H54 (cell line): ENCODE data around the gene DDX18.
"Not testable (repeated sequence)": the region's sequence is repeated elsewhere in the genome, so short reads cannot be mapped to it uniquely, and the experiment has no call there.

ENCODE experiments used
- DNase-seq: peaks from one replicate; pipeline ENCODE4 v3.0.0; 2011; ENCODE audit warnings: low spot score, mixed read lengths; ENCODE audit not compliant: insufficient read length
- FAIRE-seq: peaks from 3 replicates; lab custom pipeline; 2011; peaks lifted over from hg19 to GRCh38; lab: Jason Lieb, UNC
- POLR2A ChIP-seq: IDR thresholded peaks from 2 replicates; pipeline ENCODE4 v1.6.1; 2011; ENCODE audit warnings: low read depth, mild to moderate bottlenecking, low read length

DDX18 gene

DNA sequence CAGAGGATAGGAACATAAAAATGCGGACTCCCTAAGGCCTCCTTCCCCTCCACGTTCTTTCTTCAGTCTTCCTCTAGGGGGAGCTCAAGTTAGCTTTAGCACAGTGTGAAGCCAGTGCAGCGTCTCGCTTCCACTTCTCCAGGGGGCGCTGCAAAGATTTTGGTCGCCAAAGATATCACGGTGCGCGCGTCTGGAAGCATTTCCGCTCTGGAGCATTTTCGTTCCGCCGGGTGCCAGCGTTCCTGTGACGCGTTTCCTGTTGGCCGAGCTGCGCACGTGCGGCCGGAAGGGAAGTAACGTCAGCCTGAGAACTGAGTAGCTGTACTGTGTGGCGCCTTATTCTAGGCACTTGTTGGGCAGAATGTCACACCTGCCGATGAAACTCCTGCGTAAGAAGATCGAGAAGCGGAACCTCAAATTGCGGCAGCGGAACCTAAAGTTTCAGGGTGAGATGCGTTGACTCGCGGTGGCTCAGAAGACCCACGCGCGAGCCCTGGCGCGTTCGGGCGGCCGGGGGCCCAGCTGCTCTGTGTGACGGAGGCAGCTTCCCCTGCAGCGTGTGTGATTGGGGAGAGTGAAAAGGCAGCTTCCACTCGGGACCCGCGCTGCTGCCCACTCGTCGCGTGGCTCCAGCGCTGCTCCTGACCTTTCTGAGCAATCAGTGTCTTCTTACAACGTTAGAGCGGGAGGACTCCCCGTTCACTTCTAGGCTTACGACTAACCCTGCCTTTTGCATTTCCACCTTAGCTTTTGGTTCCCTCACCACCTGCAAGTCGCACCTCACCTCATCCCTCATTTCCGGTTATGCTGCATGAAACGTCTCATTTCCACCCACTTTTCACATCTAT lies at the start of gene DDX18:
Gene DDX18, plus strand, starts transcription at position 275 of the 848 bp plus-strand sequence. Its CDS starts 87 bp downstream, at position 362.
- TF ChIP-seq POLR2A = peak; percentile 77
- peak; percentile 98 for FAIRE-seq
- peak; percentile 68 for DNase-seq

DNA sequence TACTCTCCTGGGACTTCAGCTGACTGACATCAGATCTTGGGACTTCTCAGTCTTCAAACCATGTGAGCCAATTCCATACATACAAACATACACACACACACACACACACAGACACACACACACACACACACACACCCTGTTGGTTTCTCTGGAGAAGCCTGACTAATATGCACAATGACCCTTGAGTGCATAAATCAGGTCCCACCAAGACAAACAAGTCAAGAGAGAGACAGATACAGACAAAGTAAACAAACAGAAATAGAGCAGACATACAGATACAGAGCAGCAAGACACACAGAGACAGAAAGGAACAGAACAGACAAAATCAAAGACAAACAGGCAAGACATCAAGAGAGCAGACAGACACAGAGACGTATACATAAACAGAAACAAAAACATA lies 43.8 kb upstream of the DDX18 start:
- DNase-seq (no peak), FAIRE-seq (no peak)
- TF ChIP-seq POLR2A = no peak

DNA sequence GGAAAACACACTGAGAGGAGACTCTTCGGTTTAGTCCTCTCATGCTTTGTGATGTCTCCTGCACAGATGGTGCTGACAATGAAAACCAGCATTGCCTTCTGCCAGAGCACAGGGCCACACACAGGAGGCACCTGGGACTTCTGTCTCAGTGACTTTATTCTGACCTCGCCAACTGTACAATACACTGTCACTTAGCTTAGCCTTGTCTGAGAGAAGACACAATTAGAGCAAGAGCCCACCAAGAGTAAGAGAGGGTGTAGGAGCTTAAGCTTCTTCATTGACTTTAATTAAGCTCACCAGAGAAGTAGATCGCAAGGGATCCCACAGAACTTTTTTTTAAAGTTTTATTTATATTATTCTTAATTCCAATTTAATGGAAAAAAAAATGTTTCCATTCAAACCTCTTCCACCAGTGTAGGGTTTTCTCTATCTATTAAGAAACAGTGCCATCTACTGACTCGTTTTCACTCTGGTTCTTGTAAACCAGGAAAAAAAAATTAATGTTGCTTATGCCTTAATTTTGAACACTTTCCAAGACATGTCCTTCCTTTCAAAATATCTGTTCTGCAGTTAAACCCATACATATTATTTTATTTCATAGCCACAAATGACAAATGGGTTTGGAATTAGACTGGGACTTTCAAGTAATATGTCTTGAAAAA lies 42.4 kb upstream of the DDX18 start:
- TF ChIP-seq POLR2A = no peak
- DNase-seq (no peak), FAIRE-seq (no peak)

DNA sequence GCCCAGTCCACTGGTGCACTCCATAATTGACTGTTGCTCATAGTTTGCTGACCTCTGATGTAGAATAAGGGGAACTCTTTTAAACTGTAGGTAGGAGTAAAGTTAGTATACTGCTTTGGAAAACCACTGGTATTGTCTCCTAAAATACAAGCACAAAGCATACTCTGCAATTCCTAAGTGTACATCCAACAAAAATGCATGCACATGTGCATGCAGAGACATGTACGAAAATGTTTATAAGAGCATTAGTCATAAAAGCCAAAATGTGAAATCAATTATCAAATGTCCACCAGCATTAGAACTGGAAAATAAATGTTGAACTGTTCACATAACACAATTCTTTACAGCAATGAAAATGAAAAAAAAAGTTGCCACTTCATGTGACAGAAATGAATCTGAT lies 39.8 kb upstream of the DDX18 start:
- DNase-seq = no peak

DNA sequence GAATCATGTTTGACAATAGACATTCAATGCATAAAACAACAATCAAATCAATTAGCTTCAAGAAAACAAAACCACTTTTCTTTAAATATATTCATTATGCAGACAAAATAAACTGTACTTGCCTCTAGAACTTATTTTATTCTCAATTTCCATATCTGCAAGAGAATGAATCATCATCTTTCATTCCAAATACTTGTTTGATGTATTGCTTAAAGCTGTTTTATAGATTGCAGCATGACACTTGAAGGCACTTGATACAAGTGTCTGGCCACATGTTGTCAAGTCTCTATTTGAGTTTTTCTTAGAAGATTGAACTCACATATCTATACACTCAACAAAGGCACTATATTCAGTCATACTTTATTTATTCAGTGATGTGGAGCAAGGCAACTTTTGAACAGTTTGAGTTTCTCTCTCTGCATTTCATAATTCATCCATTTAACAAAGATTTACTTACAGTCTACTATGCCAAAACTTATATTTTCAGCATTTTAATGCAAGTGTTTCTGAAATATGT lies 38.7 kb upstream of the DDX18 start:
- no peak for TF ChIP-seq POLR2A
- DNase-seq (no peak), FAIRE-seq (no peak)

More for the DNA sequence above, 39.8 kb upstream of the DDX18 start:
- TF ChIP-seq POLR2A = no peak
- no peak for FAIRE-seq

DNA sequence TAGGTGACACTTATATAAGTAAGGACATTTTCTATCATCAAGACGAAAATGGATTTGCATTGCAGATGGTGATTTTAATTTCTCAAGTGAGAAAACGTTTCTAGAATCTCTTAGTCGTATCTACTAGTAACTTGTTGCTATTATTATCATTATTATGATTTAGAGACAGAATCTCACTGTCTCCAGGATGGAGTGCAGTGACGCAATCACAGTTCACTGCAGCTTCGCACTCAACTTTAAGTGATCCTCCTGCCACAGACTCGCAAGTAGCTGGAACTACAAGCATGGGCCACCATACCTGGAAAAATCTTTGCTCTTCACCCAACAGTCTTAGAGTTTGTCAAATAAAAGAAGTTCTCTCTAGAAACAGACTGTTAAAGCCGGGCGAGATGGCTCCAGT lies 37.6 kb upstream of the DDX18 start:
- DNase-seq (no peak), FAIRE-seq (no peak)
- TF ChIP-seq POLR2A = no peak

DNA sequence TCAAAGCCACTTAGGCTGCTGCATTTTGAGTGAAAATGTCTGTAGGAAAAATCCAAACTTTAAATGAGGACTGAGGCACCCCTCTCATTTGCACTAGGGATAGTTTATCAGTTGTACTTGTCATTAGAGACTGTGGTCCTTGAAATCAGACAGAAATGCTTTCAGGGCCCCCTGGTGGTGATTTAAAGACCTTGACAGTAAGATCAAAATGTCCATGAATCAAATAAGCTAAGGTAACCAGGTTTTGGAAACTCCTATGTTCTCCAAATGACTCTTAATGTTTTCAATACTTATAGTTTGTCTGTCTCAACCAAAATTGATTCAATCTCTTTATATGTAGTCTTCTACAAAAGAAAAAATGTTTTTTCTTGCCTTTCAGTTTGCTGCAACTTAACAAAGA lies 28.8 kb upstream of the DDX18 start:
- TF ChIP-seq POLR2A = no peak
- no peak for FAIRE-seq
- no peak for DNase-seq

DNA sequence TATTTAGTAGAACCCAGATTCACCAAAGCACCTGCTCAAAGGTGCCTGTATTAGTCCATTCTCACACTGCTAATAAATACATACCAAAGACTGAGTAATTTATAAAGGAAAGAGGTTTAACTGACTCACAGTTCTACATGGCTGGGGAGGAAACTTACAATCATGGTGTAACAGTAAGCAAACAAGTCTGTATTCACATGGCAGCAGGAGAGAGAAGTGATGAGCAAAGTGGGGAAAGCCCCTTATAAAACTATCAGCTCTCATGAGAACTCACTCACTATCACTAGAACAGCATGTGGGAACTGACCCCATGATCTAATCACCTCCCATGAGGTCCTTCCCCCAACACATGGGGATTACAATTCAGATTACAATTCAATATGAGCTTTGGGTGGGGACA lies 28.0 kb upstream of the DDX18 start:
- no peak for FAIRE-seq
- TF ChIP-seq POLR2A = no peak
- no peak for DNase-seq

DNA sequence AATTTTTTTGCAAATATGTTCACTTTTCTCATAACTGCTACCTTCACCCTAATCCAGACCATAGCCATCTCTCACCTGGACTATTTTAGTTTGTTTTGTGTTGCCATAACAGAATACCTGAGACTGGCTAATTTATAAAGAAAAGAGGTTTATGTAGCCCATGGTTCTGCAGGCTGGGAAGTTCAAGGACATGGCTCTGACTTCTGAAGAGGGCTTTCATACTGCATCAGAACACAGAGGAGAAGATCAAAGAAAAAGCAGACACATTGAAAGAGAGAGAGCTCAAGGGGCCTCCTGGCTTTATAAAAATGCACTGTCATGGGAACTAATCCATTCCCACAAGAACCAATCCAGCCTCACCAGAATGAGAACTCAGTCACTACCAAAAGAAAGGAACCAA lies 25.0 kb upstream of the DDX18 start:
- DNase-seq (no peak), FAIRE-seq (no peak)
- no peak for TF ChIP-seq POLR2A

DNA sequence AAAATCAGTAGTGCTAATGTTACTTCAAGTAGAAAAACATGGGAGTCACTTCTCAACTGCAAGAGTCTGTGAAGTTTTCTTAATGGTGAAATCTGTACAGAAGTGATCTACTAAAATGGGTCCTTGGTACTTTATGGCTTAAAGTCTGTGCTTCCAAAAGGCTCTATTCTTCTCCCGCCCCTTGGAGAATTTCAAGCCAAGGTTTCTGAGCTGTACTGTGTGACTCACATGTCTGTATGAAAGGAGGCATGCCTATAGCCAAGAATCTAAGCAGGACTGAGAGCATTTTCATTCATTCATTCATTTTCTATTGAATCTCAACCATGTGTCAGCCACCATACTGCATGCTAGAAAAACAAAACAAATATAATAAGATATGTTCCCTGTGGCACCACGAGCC lies 19.8 kb upstream of the DDX18 start:
- FAIRE-seq (no peak), DNase-seq (no peak)
- TF ChIP-seq POLR2A = no peak

DNA sequence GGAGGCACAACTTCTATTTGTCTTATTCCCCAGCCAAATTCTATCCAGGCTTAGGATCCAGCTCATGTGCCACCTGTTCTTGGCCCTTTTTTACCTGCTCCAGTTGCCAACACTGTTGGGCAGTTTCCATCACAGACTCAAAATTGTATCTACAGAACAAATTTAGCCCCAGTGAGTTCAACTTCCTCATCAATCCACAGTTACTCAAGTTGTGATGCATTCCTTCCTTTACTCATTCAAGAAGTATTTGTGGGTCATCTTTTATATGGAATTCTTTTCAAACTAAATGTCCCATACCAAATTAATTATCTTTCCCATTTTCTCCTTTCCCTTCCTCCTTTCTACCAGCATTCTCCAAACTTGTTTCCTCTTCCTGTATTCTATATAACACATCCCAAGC lies 12.7 kb upstream of the DDX18 start:
- DNase-seq (no peak), FAIRE-seq (no peak)
- no peak for TF ChIP-seq POLR2A

DNA sequence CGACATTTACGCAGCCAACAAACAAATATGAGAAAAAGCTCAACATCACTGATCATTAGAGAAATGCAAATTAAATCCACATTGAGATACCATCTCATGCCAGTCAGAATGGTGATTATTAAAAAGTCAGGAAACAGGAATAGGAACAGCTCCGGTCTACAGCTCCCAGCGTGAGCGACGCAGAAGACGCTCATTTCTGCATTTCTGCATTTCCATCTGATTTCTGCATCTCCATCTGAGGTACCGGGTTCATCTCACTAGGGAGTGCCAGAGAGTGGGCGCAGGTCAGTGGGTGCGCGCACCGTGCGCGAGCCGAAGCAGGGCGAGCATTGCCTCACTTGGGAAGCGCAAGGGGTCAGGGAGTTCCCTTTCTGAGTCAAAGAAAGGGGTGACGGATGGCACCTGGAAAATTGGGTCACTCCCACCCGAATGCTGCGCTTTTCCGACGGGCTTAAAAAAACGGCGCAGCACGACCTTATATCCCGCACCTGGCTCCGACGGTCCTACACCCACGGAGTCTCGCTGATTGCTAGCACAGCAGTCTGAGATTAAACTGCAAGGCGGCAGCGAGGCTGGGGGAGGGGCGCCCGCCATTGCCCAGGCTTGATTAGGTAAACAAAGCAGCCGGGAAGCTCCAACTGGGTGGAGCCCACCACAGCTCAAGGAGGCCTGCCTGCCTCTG lies 10.7 kb upstream of the DDX18 start:
- not testable (repeated sequence) for FAIRE-seq, DNase-seq

DNA sequence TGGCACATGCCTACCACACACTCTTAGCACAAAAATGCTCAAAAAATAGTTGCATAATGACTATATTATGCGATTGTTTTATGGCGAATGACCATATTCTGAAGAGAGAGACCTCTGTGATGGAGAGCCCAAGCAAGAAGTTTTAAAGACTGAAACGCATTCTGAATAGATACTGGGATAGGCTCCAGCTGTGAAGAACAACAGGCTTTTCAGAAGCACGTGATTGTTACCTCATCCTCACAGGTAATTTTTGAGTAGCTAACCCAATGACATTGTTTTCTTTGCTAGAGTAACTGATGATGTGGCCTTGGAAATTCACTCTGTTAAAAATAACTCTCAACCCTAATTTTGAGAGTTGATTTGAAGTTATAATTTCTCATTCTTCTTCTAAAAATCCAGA lies 2.0 kb upstream of the DDX18 start:
- TF ChIP-seq POLR2A = no peak
- no peak for FAIRE-seq
- no peak for DNase-seq

DNA sequence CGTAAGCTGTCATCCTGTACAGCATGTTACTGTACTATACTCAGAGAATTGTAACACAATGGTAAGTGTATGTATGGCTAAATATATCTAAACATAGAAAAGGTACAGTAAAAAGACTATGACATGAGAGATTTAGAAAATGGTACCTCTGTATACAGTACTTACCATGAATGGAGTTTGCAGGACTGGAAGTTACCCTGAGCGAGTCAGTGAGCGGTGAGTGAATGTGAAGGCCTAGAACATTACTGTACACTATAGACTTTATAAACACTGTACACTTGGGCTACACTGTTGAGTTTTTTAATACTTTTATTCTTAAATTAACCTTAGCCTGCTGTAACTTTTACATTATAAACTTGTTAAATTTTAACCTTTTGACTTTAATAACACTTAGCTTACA lies 1.5 kb downstream of the DDX18 start:
- FAIRE-seq (peak; percentile 27), DNase-seq (no peak)
- TF ChIP-seq POLR2A = no peak
